Neural progenitor cell (in vitro differentiated cells): ENCODE measurements around the gene ANO10. TPM values are rescaled to one million over a fixed set of nuclear protein-coding genes. Genes with fewer than 3 reads are reported as not detected.

Source experiments
- DNase-seq: peaks from one replicate; pipeline ENCODE4 v3.0.0-alpha.2; 2016; ENCODE audit warnings: low spot score
- H2AFZ ChIP-seq: fragments of 200-600 bp; sonication (generic); replicated peaks from 2 replicates; pipeline ENCODE4 v1.6.1; 2016; ENCODE audit warnings: antibody characterized with exemption
- H3F3A ChIP-seq: fragments of 200-600 bp; sonication (generic); 2 replicates; pipeline ENCODE4 v1.6.1; 2016; ENCODE audit warnings: antibody characterized with exemption, low read depth
- H3K27ac ChIP-seq: fragments of 200-600 bp; sonication (generic); 2 replicates; pipeline ENCODE4 v1.5.1; 2016; ENCODE audit warnings: mild to moderate bottlenecking
- H3K27me3 ChIP-seq: fragments of 200-600 bp; sonication (generic); 2 replicates; pipeline ENCODE4 v1.6.1; 2016; ENCODE audit warnings: mild to moderate bottlenecking, moderate library complexity
- H3K36me3 ChIP-seq: fragments of 200-600 bp; sonication (generic); 2 replicates; pipeline ENCODE4 v1.5.1; 2016
- H3K4me1 ChIP-seq: fragments of 200-600 bp; sonication (generic); 2 replicates; pipeline ENCODE4 v1.6.1; 2016; ENCODE audit warnings: mixed run types
- H3K4me2 ChIP-seq: fragments of 200-600 bp; sonication (generic); 2 replicates; pipeline ENCODE4 v1.6.1; 2016
- H3K4me3 ChIP-seq: fragments of 200-600 bp; sonication (generic); 2 replicates; pipeline ENCODE4 v1.5.1; 2016
- H3K79me2 ChIP-seq: fragments of 200-600 bp; sonication (generic); 2 replicates; pipeline ENCODE4 v1.6.1; 2016; ENCODE audit warnings: low read depth
- H3K9ac ChIP-seq: fragments of 200-600 bp; sonication (generic); 2 replicates; pipeline ENCODE4 v1.6.1; 2016
- H3K9me3 ChIP-seq: fragments of 200-600 bp; sonication (generic); 2 replicates; pipeline ENCODE4 v1.5.1; 2016; ENCODE audit warnings: low read depth
- H4K20me1 ChIP-seq: fragments of 200-600 bp; sonication (generic); 2 replicates; pipeline ENCODE4 v1.6.1; 2016; ENCODE audit warnings: low read depth
- H3K27ac Mint-ChIP-seq: 3 replicates; pipeline ENCODE4 v1.8.0; 2021; ENCODE audit warnings: mixed read lengths
- H3K27me3 Mint-ChIP-seq: 2 replicates; pipeline ENCODE4 v1.8.0; 2022; ENCODE audit warnings: low read depth, mild to moderate bottlenecking, inconsistent platforms, moderate library complexity, mixed read lengths; ENCODE audit not compliant: insufficient read depth
- H3K36me3 Mint-ChIP-seq: 3 replicates; pipeline ENCODE4 v1.8.0; 2021; ENCODE audit warnings: mixed read lengths
- H3K4me1 Mint-ChIP-seq: 3 replicates; pipeline ENCODE4 v1.8.0; 2021; ENCODE audit warnings: mixed read lengths
- H3K4me3 Mint-ChIP-seq: 3 replicates; pipeline ENCODE4 v1.8.0; 2021; ENCODE audit warnings: mild to moderate bottlenecking, moderate library complexity, mixed read lengths
- H3K9me3 Mint-ChIP-seq: 3 replicates; pipeline ENCODE4 v1.8.0; 2020; ENCODE audit warnings: mixed read lengths
- CTCF ChIP-seq: fragments of 200-600 bp; sonication (generic); IDR thresholded peaks from 2 replicates; pipeline ENCODE4 v1.5.1; 2017; ENCODE audit warnings: antibody characterized with exemption, mild to moderate bottlenecking
- EZH2 ChIP-seq: fragments of 200-600 bp; sonication (generic); IDR thresholded peaks from 2 replicates; pipeline ENCODE4 v1.6.1; 2017; ENCODE audit warnings: antibody characterized with exemption, mild to moderate bottlenecking, moderate library complexity
- EZH2phosphoT487 ChIP-seq: fragments of 200-600 bp; sonication (generic); IDR thresholded peaks from 2 replicates; pipeline ENCODE4 v1.6.1; 2017; ENCODE audit warnings: antibody characterized with exemption
- total RNA-seq: library from RNA; depleted of rRNA; stranded (reverse); fragments of >200 nt; gene quantifications from 2 replicates; pipeline ENCODE4 v1.2.3, GENCODE V29; 2015; ENCODE audit warnings: low replicate concordance

The ANO10 gene
- total RNA-seq, 1 donor from 2014 or later, result 44.4 TPM

- H3K4me3 Mint-ChIP-seq, result no peak overlapping the region
- H3K36me3 Mint-ChIP-seq, result no peaks in the 10 kb centered on the region
- Histone ChIP-seq H3K4me1 (peaks cover 12% of the 10 kb centered on the region), H3K9ac (no peak overlapping the region), H4K20me1 (no peaks in the 10 kb centered on the region), H3K4me3 (no peak overlapping the region), H3F3A (no peaks in the 10 kb centered on the region), H3K79me2 (no peaks in the 10 kb centered on the region), H3K9me3 (no peaks in the 10 kb centered on the region), H3K27ac (no peak overlapping the region), H2AFZ (no peak overlapping the region), H3K36me3 (no peaks in the 10 kb centered on the region), H3K4me2 (no peak overlapping the region), H3K27me3 (no peaks in the 10 kb centered on the region)
- no peak for DNase-seq
- peaks cover 2% of the 10 kb centered on the region for H3K27me3 Mint-ChIP-seq
- H3K9me3 Mint-ChIP-seq, result no peaks in the 10 kb centered on the region
- H3K27ac Mint-ChIP-seq, result no peak overlapping the region
- TF ChIP-seq CTCF, result no peak
- TF ChIP-seq EZH2phosphoT487, result no peak
- TF ChIP-seq EZH2, result no peak
- peaks cover 9% of the 10 kb centered on the region for H3K4me1 Mint-ChIP-seq
Observed at GRCh38 chr3:43409506-43409905, 212.3 kb downstream of the ANO10 start.

DNA sequence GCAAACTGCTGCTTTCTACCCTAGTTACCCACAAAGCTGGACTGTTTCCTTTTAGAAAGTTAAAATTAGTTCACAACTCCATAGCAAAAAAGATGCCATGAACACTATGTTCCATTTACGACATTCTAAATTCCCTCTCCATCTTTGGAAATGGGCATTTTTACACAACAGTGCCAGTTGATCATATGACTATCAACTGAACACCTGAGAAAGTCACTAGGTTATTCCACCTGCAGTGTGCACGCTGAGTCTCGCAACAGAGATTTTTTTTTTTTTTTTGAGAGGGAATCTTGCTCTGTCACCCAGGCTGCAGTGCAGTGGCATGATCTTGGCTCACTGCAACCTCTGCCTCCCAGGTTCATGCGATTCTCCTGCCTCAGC, 215.2 kb downstream of the ANO10 start:
- Histone ChIP-seq H3K27ac (no peak overlapping the region), H3K4me1 (peaks cover 11% of the 10 kb centered on the region), H3F3A (no peaks in the 10 kb centered on the region), H3K9me3 (no peaks in the 10 kb centered on the region), H3K4me2 (no peak overlapping the region), H2AFZ (no peak overlapping the region), H3K9ac (no peak overlapping the region), H3K36me3 (no peaks in the 10 kb centered on the region), H3K4me3 (no peak overlapping the region), H3K27me3 (no peaks in the 10 kb centered on the region), H3K79me2 (no peaks in the 10 kb centered on the region), H4K20me1 (no peaks in the 10 kb centered on the region)
- peaks cover 8% of the 10 kb centered on the region for H3K4me1 Mint-ChIP-seq
- H3K9me3 Mint-ChIP-seq, result no peaks in the 10 kb centered on the region
- TF ChIP-seq EZH2 (no peak), CTCF (no peak), EZH2phosphoT487 (no peak)
- no peaks in the 10 kb centered on the region for H3K36me3 Mint-ChIP-seq
- no peak overlapping the region for H3K27ac Mint-ChIP-seq
- DNase-seq, result no peak
- H3K4me3 Mint-ChIP-seq, result no peak overlapping the region
- H3K27me3 Mint-ChIP-seq, result peaks cover 2% of the 10 kb centered on the region

GRCh38 chr3:43405888-43406642, 215.7 kb downstream of the ANO10 start:
- H3K79me2 ChIP-seq, result no peaks in the 10 kb centered on the region
- Mint-ChIP-seq H3K4me3 (no peak overlapping the region), H3K27ac (no peak overlapping the region), H3K9me3 (no peaks in the 10 kb centered on the region), H3K27me3 (peaks cover 2% of the 10 kb centered on the region), H3K36me3 (no peaks in the 10 kb centered on the region), H3K4me1 (peaks cover 3% of the 10 kb centered on the region)
- DNase-seq, result no peak
- peaks cover 6% of the 10 kb centered on the region for H3K4me1 ChIP-seq
- no peak overlapping the region for H3K9ac ChIP-seq
- no peaks in the 10 kb centered on the region for H3K27me3 ChIP-seq
- H3K27ac ChIP-seq, result no peak overlapping the region
- no peaks in the 10 kb centered on the region for H3F3A ChIP-seq
- H3K36me3 ChIP-seq, result no peaks in the 10 kb centered on the region
- no peaks in the 10 kb centered on the region for H3K9me3 ChIP-seq
- TF ChIP-seq EZH2phosphoT487 (no peak), CTCF (no peak), EZH2 (no peak)
- H3K4me2 ChIP-seq, result no peak overlapping the region
- no peaks in the 10 kb centered on the region for H4K20me1 ChIP-seq
- H3K4me3 ChIP-seq, result no peak overlapping the region
- H2AFZ ChIP-seq, result no peak overlapping the region
